A549 (cell line): ENCODE data around the gene DCAKD. TPM values are rescaled to one million over a fixed set of nuclear protein-coding genes. Genes with fewer than 3 reads are reported as not detected.
A peak's percentile ranks its signal among the peaks of the same experiment; 100 is the strongest.

ENCODE experiments used
- ATAC-seq, 2 experiments: fragments of 200-7000 bp in 1 of 2; fragments of >200 bp in 1 of 2; cut with Nextera tagmentation in 1 of 2; cut with Tn5 transposase in 1 of 2; 3 replicates each; pipeline versions ENCODE4 v1.8.0 to v1.9.1; 2018 to 2020; ENCODE audit warnings: mild to moderate bottlenecking in 1 of 2, moderate library complexity in 1 of 2
- CTCF ChIA-PET: fragments of 300-600 bp; sonication (Branson Sonifier 250); formaldehyde crosslinking; extraction: SDS; loops from one replicate; lab custom pipeline; 2021; ENCODE audit warnings: antibody characterized with exemption, inconsistent platforms; lab: Yijun Ruan, JAX
- POLR2A ChIA-PET: fragments of 350-600 bp; formaldehyde crosslinking; extraction: SDS; loops from one replicate; lab custom pipeline; 2021; ENCODE audit warnings: antibody characterized with exemption, inconsistent platforms; lab: Yijun Ruan, JAX
- DNase-seq, 2 experiments: peaks; one replicate each; pipeline versions ENCODE4 v3.0.0 to v3.0.0-alpha.2; 2011 to 2016; ENCODE audit warnings: low read depth in 1 of 2, low spot score in 1 of 2
- FAIRE-seq: peaks from 2 replicates; lab custom pipeline; 2011; peaks lifted over from hg19 to GRCh38; lab: Jason Lieb, UNC
- H3K27ac ChIP-seq, 2 experiments: fragments of >200 bp; sonication (Bioruptor Twin); formaldehyde crosslinking; 3 replicates each; pipeline ENCODE4 v1.5.1; 2016 to 2017
- H3K4me1 ChIP-seq: fragments of >200 bp; sonication (Bioruptor Twin); formaldehyde crosslinking; 3 replicates; pipeline ENCODE4 v1.6.1; 2016
- H3K4me2 ChIP-seq: fragments of >200 bp; sonication (Bioruptor Twin); formaldehyde crosslinking; 3 replicates; pipeline ENCODE4 v1.6.1; 2016
- H3K4me3 ChIP-seq: fragments of >200 bp; sonication (Bioruptor Twin); formaldehyde crosslinking; 3 replicates; pipeline ENCODE4 v1.5.1; 2016
- H3K9me3 ChIP-seq: fragments of >200 bp; sonication (Bioruptor Twin); formaldehyde crosslinking; 3 replicates; pipeline ENCODE4 v1.6.1; 2016
- CHD4 ChIP-seq: fragments of 200-600 bp; sonication (generic); IDR thresholded peaks from 2 replicates; pipeline ENCODE4 v1.6.1; 2016; ENCODE audit warnings: antibody characterized with exemption, mild to moderate bottlenecking, borderline replicate concordance
- CTCF ChIP-seq: fragments of >200 bp; sonication (Bioruptor Twin); formaldehyde crosslinking; IDR thresholded peaks from 3 replicates; pipeline ENCODE4 v1.5.1; 2016
- E2F6 ChIP-seq: IDR thresholded peaks from 2 replicates; pipeline ENCODE4 v1.6.1; 2012; ENCODE audit warnings: low read depth, borderline replicate concordance
- EHF ChIP-seq: fragments of 250-450 bp; sonication (Bioruptor Pico); IDR thresholded peaks from 2 replicates; pipeline ENCODE4 v1.5.0; 2020; ENCODE audit warnings: mild to moderate bottlenecking
- FOSB ChIP-seq: fragments of 250-450 bp; sonication (Bioruptor Pico); IDR thresholded peaks from 2 replicates; pipeline ENCODE4 v1.5.0; 2020; ENCODE audit warnings: mild to moderate bottlenecking, moderate library complexity
- GATA3 ChIP-seq: IDR thresholded peaks from 2 replicates; pipeline ENCODE4 v1.6.1; 2012; ENCODE audit warnings: borderline replicate concordance
- HEYL ChIP-seq: fragments of 250-450 bp; sonication (Bioruptor Pico); IDR thresholded peaks from 2 replicates; pipeline ENCODE4 v1.8.0; 2021; ENCODE audit warnings: mild to moderate bottlenecking, moderate library complexity
- HOXA7 ChIP-seq: fragments of 250-450 bp; sonication (Bioruptor Pico); IDR thresholded peaks from 2 replicates; pipeline ENCODE4 v1.5.0; 2020; ENCODE audit warnings: mild to moderate bottlenecking, moderate library complexity
- JUN ChIP-seq, 2 experiments: fragments of >200 bp; sonication (Bioruptor Twin); formaldehyde crosslinking; IDR thresholded peaks; 2 replicates in 1 of 2; 3 replicates in 1 of 2; pipeline ENCODE4 v1.6.1; 2016 to 2017
- KDM1A ChIP-seq: fragments of 200-600 bp; sonication (generic); IDR thresholded peaks from 2 replicates; pipeline ENCODE4 v1.6.1; 2016; ENCODE audit warnings: low read depth, mild to moderate bottlenecking
- MYC ChIP-seq: IDR thresholded peaks from 2 replicates; pipeline ENCODE4 v1.6.1; 2012; ENCODE audit warnings: mild to moderate bottlenecking, inconsistent platforms, low read length, improper control_type of control experiment, borderline replicate concordance
- NFE2L2 ChIP-seq: fragments of 150-350 bp; conservative IDR thresholded peaks from 2 replicates; pipeline ENCODE4 v1.6.1; 2014; ENCODE audit warnings: low read length
- POLR2A ChIP-seq: IDR thresholded peaks from 2 replicates; pipeline ENCODE4 v1.6.1; 2012; ENCODE audit warnings: mild to moderate bottlenecking, low read length
- RARB ChIP-seq: fragments of 250-450 bp; sonication (Bioruptor Pico); IDR thresholded peaks from 2 replicates; pipeline ENCODE4 v1.8.0; 2021; ENCODE audit warnings: mild to moderate bottlenecking, moderate library complexity
- RFX5 ChIP-seq: fragments of 450-650 bp; IDR thresholded peaks from 2 replicates; pipeline ENCODE4 v1.7.1; 2014; ENCODE audit warnings: antibody characterized with exemption, mild to moderate bottlenecking, moderate library complexity
- RNF2 ChIP-seq: fragments of 200-600 bp; sonication (generic); IDR thresholded peaks from 2 replicates; pipeline ENCODE4 v1.6.1; 2016; ENCODE audit warnings: low read depth, mild to moderate bottlenecking, antibody characterized with exemption, moderate library complexity, borderline replicate concordance
- SMC3 ChIP-seq: fragments of >200 bp; sonication (Bioruptor Twin); formaldehyde crosslinking; IDR thresholded peaks from 3 replicates; pipeline ENCODE4 v1.6.1; 2018; ENCODE audit warnings: inconsistent platforms
- TFCP2L1 ChIP-seq: fragments of 250-450 bp; sonication (Bioruptor Pico); IDR thresholded peaks from 2 replicates; pipeline ENCODE4 v1.5.0; 2021; ENCODE audit warnings: mild to moderate bottlenecking
- ZFP36 ChIP-seq: fragments of 450-650 bp; IDR thresholded peaks from 2 replicates; pipeline ENCODE4 v1.6.1; 2014; ENCODE audit warnings: borderline replicate concordance; ENCODE audit not compliant: partially characterized antibody
- ZSCAN20 ChIP-seq: fragments of 250-450 bp; sonication (Bioruptor Pico); IDR thresholded peaks from 2 replicates; pipeline ENCODE4 v1.8.0; 2022; ENCODE audit warnings: mild to moderate bottlenecking, moderate library complexity
- WGBS: methylation state at CpG from one replicate; pipeline ENCODE4 v1.1.6; 2017; ENCODE audit errors: missing lambda C conversion rate; 5-methylcytosine and 5-hydroxymethylcytosine counted together
- polyA plus RNA-seq, 4 experiments: library from polyadenylated mRNA; depleted of rRNA in 3 of 4; stranded (reverse); fragments of >200 nt; fragmentation: RNase III in 1 of 4; extraction: RNeasy Plus Mini Kit Qiagen cat#74134 plus additional on column Dnase treatment in 1 of 4; gene quantifications; 2 replicates in 3 of 4; 3 replicates in 1 of 4; pipeline ENCODE4 v1.2.3, GENCODE V29; 2011 to 2017
- TF ChIP-seq, protein P1 (sequence below): fragments of 250-450 bp; sonication (Bioruptor Pico); IDR thresholded peaks from 2 replicates; pipeline ENCODE4 v1.5.0; 2020; ENCODE audit warnings: low read depth, mild to moderate bottlenecking, moderate library complexity

Gene DCAKD
- polyA plus RNA-seq, 2 of the 4 experiments (the other 2 are of a cell fraction) = 18.7 to 21.4 TPM

- POLR2A ChIA-PET = no interaction called here
- Histone ChIP-seq H3K4me1 (no peaks in the 10 kb centered on the region), H3K4me3 (no peak overlapping the region), H3K9me3 (no peaks in the 10 kb centered on the region), H3K4me2 (no peak overlapping the region), H3K27ac (no peak overlapping the region)
- 91% methylated on average over 7 of the region's 7 CpGs for WGBS
- no peak for FAIRE-seq
- CTCF ChIA-PET = interaction anchor here (0.8 to 66.5 kb wide), 6 partner anchors 7 to 106 kb away, joined by 3 to 1853 read pairs (median 6); partner anchors contain the start of genes ACBD4 and GFAP
- ATAC-seq = no peak
- DNase-seq = no peak
- TF ChIP-seq RNF2 = no peak
- TF ChIP-seq ZFP36 = no peak
- no peak for TF ChIP-seq CHD4
- TF ChIP-seq NFE2L2 = no peak
- TF ChIP-seq RARB (CRISPR knock-in tag) = no peak
- no peak for TF ChIP-seq FOSB (CRISPR knock-in tag)
- no peak for TF ChIP-seq MYC
- no peak for TF ChIP-seq TFCP2L1 (CRISPR knock-in tag)
- TF ChIP-seq POLR2A = no peak
- TF ChIP-seq ZSCAN20 = no peak
- no peak for TF ChIP-seq E2F6
- TF ChIP-seq HEYL (CRISPR knock-in tag) = no peak
Observed at GRCh38 chr17:45029096-45029495, 22.3 kb downstream of the DCAKD start.

DNA sequence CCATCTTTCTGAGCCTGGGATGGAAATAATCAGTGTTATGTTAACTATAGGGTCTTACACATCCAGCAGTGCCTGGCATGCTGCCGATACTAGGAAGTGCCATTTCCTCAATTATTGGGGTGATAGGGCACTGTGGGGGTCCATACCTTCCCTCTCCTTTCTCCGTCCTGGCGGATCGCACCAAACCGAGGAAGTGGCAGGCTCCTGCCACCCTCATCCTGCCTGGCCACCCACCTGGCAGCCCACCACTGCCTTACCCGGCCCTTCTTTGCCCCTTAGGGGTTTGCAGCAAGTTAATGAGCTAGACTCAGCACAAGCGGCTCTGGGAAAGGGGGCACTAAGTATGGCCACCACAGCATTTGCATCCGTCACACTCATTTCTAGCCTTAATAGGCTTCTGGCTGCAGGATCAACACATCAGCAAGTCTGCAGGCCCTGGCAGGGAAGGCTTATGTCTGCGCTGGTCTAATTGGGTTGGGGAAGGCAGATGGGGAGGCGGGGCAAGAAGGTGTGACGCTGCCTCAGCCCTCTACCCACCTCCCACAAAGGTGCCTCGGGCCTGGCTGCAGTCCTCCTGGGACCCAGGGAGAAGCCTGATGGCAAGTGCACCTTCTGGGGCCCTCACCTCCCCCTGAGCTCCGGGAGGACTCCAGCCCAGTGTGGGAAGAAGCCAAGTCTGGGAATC lies 28.6 kb downstream of the DCAKD start:
- Histone ChIP-seq H3K27ac (no peak overlapping the region), H3K4me1 (peaks cover 24% of the 10 kb centered on the region), H3K4me2 (no peak overlapping the region), H3K9me3 (no peaks in the 10 kb centered on the region), H3K4me3 (no peak overlapping the region)
- ATAC-seq = no peak
- POLR2A ChIA-PET = interaction anchor here (0.7 to 0.8 kb wide), 3 partner anchors 13 to 102 kb away, joined by 3 read pairs; no protein-coding TSS in a partner anchor
- no peak for FAIRE-seq
- CTCF ChIA-PET = interaction anchor here (0.6 to 66.5 kb wide), 52 partner anchors 12 to 252 kb away, joined by 3 to 1853 read pairs (median 8); partner anchors contain the start of genes ACBD4, C1QL1, EFTUD2 and GFAP
- DNase-seq = no peak
- WGBS = 92% methylated on average over 13 of the region's 13 CpGs
- TF ChIP-seq ZFP36 = no peak
- no peak for TF ChIP-seq CTCF
- no peak for TF ChIP-seq MYC
- TF ChIP-seq, protein P1, sequence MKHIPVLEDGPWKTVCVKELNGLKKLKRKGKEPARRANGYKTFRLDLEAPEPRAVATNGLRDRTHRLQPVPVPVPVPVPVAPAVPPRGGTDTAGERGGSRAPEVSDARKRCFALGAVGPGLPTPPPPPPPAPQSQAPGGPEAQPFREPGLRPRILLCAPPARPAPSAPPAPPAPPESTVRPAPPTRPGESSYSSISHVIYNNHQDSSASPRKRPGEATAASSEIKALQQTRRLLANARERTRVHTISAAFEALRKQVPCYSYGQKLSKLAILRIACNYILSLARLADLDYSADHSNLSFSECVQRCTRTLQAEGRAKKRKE = no peak
- no peak for TF ChIP-seq CHD4
- TF ChIP-seq ZSCAN20 = no peak
- TF ChIP-seq KDM1A = no peak

DNA sequence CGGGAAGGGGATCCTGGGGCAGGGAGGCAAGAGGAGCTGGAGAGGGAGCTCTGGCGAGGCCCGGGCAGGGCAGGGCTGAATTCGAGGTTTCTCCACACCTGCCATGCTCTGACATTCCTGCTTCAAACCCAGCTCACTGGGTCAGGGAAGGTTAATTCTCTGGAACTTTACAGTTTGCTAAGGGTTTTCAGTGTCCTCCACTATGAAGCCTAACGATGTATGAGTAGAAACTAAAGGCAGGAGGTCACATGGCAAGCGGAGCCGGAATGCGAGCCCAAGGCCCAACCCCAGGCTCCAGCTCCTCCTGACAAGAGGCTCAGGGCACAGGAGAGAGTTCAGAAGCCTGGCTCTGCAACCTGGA lies 29.2 kb downstream of the DCAKD start:
- FAIRE-seq (no peak), DNase-seq (no peak), ATAC-seq (peak in 1 of 2 experiments; percentile 6; a peak in 3 of 6 replicates)
- WGBS = 65% methylated on average over 8 of the region's 8 CpGs
- POLR2A ChIA-PET = interaction anchor here (0.7 to 2.1 kb wide), 4 partner anchors 14 to 123 kb away, joined by 3 to 5 read pairs (median 3); partner anchors contain the start of genes EFTUD2 and NMT1
- TF ChIP-seq EHF (CRISPR knock-in tag) (no peak), RFX5 (no peak), JUN (IDR thresholded peaks at IDR 0.05) (peak in 1 of 2 experiments; percentile 44; a peak in 1 of 5 replicates), SMC3 (no peak; the same call in 2 of the 3 replicates), HOXA7 (CRISPR knock-in tag) (no peak), CTCF (peak; percentile 2), GATA3 (no peak)
- Histone ChIP-seq H3K9me3 (no peaks in the 10 kb centered on the region), H3K4me1 (peaks cover 24% of the 10 kb centered on the region), H3K4me3 (no peak overlapping the region), H3K27ac (peak overlapping the region in 1 of 2 experiments; percentile 76; a peak in 4 of 6 replicates), H3K4me2 (peak overlapping the region; percentile 73)
- CTCF ChIA-PET = interaction anchor here (0.5 to 66.5 kb wide), 54 partner anchors 12 to 650 kb away, joined by 3 to 1853 read pairs (median 8); partner anchors contain the start of genes ACBD4, C1QL1, EFTUD2 and GFAP
